ENCODE results near the gene GJA1.

- no peak for TF ChIP-seq EP300 (IDR thresholded peaks at IDR 0.05; ENCODE audit: borderline replicate concordance in 1 of 2, low read depth in 1 of 2, low read length in 1 of 2)
- TF ChIP-seq, protein P1, sequence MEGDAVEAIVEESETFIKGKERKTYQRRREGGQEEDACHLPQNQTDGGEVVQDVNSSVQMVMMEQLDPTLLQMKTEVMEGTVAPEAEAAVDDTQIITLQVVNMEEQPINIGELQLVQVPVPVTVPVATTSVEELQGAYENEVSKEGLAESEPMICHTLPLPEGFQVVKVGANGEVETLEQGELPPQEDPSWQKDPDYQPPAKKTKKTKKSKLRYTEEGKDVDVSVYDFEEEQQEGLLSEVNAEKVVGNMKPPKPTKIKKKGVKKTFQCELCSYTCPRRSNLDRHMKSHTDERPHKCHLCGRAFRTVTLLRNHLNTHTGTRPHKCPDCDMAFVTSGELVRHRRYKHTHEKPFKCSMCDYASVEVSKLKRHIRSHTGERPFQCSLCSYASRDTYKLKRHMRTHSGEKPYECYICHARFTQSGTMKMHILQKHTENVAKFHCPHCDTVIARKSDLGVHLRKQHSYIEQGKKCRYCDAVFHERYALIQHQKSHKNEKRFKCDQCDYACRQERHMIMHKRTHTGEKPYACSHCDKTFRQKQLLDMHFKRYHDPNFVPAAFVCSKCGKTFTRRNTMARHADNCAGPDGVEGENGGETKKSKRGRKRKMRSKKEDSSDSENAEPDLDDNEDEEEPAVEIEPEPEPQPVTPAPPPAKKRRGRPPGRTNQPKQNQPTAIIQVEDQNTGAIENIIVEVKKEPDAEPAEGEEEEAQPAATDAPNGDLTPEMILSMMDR (IDR thresholded peaks at IDR 0.05) = no peak
- TF ChIP-seq, protein P2, sequence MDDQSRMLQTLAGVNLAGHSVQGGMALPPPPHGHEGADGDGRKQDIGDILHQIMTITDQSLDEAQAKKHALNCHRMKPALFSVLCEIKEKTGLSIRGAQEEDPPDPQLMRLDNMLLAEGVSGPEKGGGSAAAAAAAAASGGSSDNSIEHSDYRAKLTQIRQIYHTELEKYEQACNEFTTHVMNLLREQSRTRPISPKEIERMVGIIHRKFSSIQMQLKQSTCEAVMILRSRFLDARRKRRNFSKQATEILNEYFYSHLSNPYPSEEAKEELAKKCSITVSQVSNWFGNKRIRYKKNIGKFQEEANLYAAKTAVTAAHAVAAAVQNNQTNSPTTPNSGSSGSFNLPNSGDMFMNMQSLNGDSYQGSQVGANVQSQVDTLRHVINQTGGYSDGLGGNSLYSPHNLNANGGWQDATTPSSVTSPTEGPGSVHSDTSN (IDR thresholded peaks at IDR 0.05) = no peak
- TF ChIP-seq POLR2AphosphoS5 (IDR thresholded peaks at IDR 0.05; ENCODE audit: low read depth, low read length) = no peak
- TF ChIP-seq ELF1 (IDR thresholded peaks at IDR 0.05) = no peak
- no peak for TF ChIP-seq MAX (IDR thresholded peaks at IDR 0.05; ENCODE audit: low read depth)
- TF ChIP-seq NRF1 (IDR thresholded peaks at IDR 0.05; ENCODE audit: low read depth, low read length) = no peak
- TF ChIP-seq YY1 (IDR thresholded peaks at IDR 0.05; ENCODE audit: low read depth) = no peak
- TF ChIP-seq, protein P3, sequence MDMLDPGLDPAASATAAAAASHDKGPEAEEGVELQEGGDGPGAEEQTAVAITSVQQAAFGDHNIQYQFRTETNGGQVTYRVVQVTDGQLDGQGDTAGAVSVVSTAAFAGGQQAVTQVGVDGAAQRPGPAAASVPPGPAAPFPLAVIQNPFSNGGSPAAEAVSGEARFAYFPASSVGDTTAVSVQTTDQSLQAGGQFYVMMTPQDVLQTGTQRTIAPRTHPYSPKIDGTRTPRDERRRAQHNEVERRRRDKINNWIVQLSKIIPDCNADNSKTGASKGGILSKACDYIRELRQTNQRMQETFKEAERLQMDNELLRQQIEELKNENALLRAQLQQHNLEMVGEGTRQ (IDR thresholded peaks at IDR 0.05; ENCODE audit: borderline replicate concordance, low read depth, low read length) = no peak
- TF ChIP-seq RFX5 (IDR thresholded peaks at IDR 0.05; ENCODE audit: low read length) = no peak
- TF ChIP-seq REST (IDR thresholded peaks at IDR 0.05; ENCODE audit: low read depth, low read length) = no peak
- no peak for TF ChIP-seq GABPA (IDR thresholded peaks at IDR 0.05; ENCODE audit: low read depth)
- TF ChIP-seq FOXJ3 (CRISPR knock-in tag; IDR thresholded peaks at IDR 0.05) = no peak
Measured at GRCh38 chr6:121460170-121460569, 24.7 kb downstream of the GJA1 start.

All from SK-N-SH (cell line).